HEK293 (cell line): ENCODE data around the gene SOCS7.

Experiments used
- CTCF ChIA-PET: fragments of 350-600 bp; formaldehyde crosslinking; extraction: SDS; loops from one replicate; lab custom pipeline; 2021; ENCODE audit warnings: antibody characterized with exemption; lab: Yijun Ruan, JAX
- POLR2A ChIA-PET: fragments of 300-600 bp; formaldehyde crosslinking; extraction: SDS; loops from one replicate; lab custom pipeline; 2020; ENCODE audit warnings: antibody characterized with exemption, inconsistent platforms; lab: Yijun Ruan, JAX
- H3K27ac ChIP-seq: fragments of 200-500 bp; sonication (Bioruptor generic); 2 replicates; pipeline ENCODE4 v1.5.1; 2014; ENCODE audit warnings: low read depth, low read length, control low read depth, inconsistent platforms; ENCODE audit errors: extremely low read depth
- H3K36me3 ChIP-seq, 2 experiments: fragments of 200-500 bp in 1 of 2; sonication (Bioruptor generic) in 1 of 2; 1 replicate in 1 of 2; 2 replicates in 1 of 2; pipeline ENCODE4 v1.5.1; 2014 to 2017; ENCODE audit warnings: inconsistent platforms in 2 of 2, low read length in 2 of 2; ENCODE audit not compliant: control insufficient read depth in 2 of 2, insufficient read depth in 1 of 2
- H3K4me1 ChIP-seq: fragments of 200-500 bp; sonication (Bioruptor generic); 2 replicates; pipeline ENCODE4 v1.5.1; 2014; ENCODE audit warnings: mild to moderate bottlenecking, low read length, inconsistent platforms; ENCODE audit not compliant: control insufficient read depth, insufficient read depth
- H3K4me3 ChIP-seq: 2 replicates; pipeline ENCODE4 v1.5.1; 2011; ENCODE audit warnings: low read depth, mild to moderate bottlenecking, control low read depth, low read length, moderate library complexity
- H3K9me3 ChIP-seq: fragments of 200-500 bp; sonication (Bioruptor generic); 2 replicates; pipeline ENCODE4 v1.5.1; 2014; ENCODE audit warnings: low read depth, low read length, inconsistent platforms; ENCODE audit not compliant: control insufficient read depth, insufficient read depth
- GFI1B ChIP-seq: fragments of 450-650 bp; formaldehyde crosslinking; IDR thresholded peaks from 2 replicates; pipeline ENCODE4 v1.5.1; 2016; ENCODE audit warnings: missing biosample characterization, missing genetic modification characterization
- GLI2 ChIP-seq: fragments of 450-650 bp; formaldehyde crosslinking; IDR thresholded peaks from 2 replicates; pipeline ENCODE4; 2017; ENCODE audit warnings: missing biosample characterization, missing genetic modification characterization, low read depth, borderline replicate concordance
- GLIS1 ChIP-seq: fragments of 450-650 bp; formaldehyde crosslinking; IDR thresholded peaks from 2 replicates; pipeline ENCODE4 v1.5.1; 2016; ENCODE audit warnings: missing biosample characterization, missing genetic modification characterization
- HOXD13 ChIP-seq: sonication (generic); formaldehyde crosslinking; IDR thresholded peaks from 2 replicates; pipeline ENCODE4 v1.8.0; 2022; ENCODE audit warnings: missing genetic modification reagents, borderline replicate concordance
- SCRT1 ChIP-seq: fragments of 450-650 bp; formaldehyde crosslinking; IDR thresholded peaks from 2 replicates; pipeline ENCODE4 v1.5.1; 2016; ENCODE audit warnings: missing biosample characterization, missing genetic modification characterization, borderline replicate concordance
- SP3 ChIP-seq: fragments of 450-650 bp; formaldehyde crosslinking; IDR thresholded peaks from 2 replicates; pipeline ENCODE4 v1.5.1; 2016; ENCODE audit warnings: missing biosample characterization, missing genetic modification characterization
- TCF7L2 ChIP-seq: IDR thresholded peaks from 2 replicates; pipeline ENCODE4 v1.6.1; 2011; ENCODE audit warnings: low read depth, mild to moderate bottlenecking, inconsistent platforms, low read length, moderate library complexity, borderline replicate concordance
- ZNF10 ChIP-seq: fragments of 450-650 bp; formaldehyde crosslinking; IDR thresholded peaks from 2 replicates; pipeline ENCODE4 v1.5.1; 2017; ENCODE audit warnings: missing biosample characterization, missing genetic modification characterization
- ZNF335 ChIP-seq: fragments of 450-650 bp; formaldehyde crosslinking; conservative IDR thresholded peaks from 2 replicates; pipeline ENCODE4 v1.5.1; 2016; ENCODE audit warnings: missing biosample characterization, missing genetic modification characterization
- ZNF501 ChIP-seq: fragments of 450-650 bp; formaldehyde crosslinking; IDR thresholded peaks from 2 replicates; pipeline ENCODE4 v1.5.1; 2016; ENCODE audit warnings: missing biosample characterization, missing genetic modification characterization
- ZNF555 ChIP-seq: fragments of 450-650 bp; formaldehyde crosslinking; conservative IDR thresholded peaks from 2 replicates; pipeline ENCODE4 v1.5.1; 2017; ENCODE audit warnings: missing biosample characterization, mild to moderate bottlenecking, missing genetic modification characterization, inconsistent platforms
- ZNF585B ChIP-seq: fragments of 450-650 bp; formaldehyde crosslinking; IDR thresholded peaks from 2 replicates; pipeline ENCODE4 v1.5.1; 2016; ENCODE audit warnings: missing biosample characterization, missing genetic modification characterization
- ZNF768 ChIP-seq: fragments of 450-650 bp; formaldehyde crosslinking; IDR thresholded peaks from 2 replicates; pipeline ENCODE4 v1.5.1; 2018; ENCODE audit warnings: missing biosample characterization, mild to moderate bottlenecking, missing genetic modification characterization
- TF ChIP-seq, protein P1 (sequence below): fragments of 450-650 bp; formaldehyde crosslinking; IDR thresholded peaks from 2 replicates; pipeline ENCODE4 v1.5.1; 2016; ENCODE audit warnings: missing biosample characterization, missing genetic modification characterization
- TF ChIP-seq, protein P2 (sequence below): fragments of 450-650 bp; formaldehyde crosslinking; IDR thresholded peaks from 2 replicates; pipeline ENCODE4 v1.5.1; 2016; ENCODE audit warnings: missing biosample characterization, missing genetic modification characterization
- TF ChIP-seq, protein P3 (sequence below): fragments of 450-650 bp; formaldehyde crosslinking; IDR thresholded peaks from 2 replicates; pipeline ENCODE4 v1.5.1; 2016; ENCODE audit warnings: missing biosample characterization, missing genetic modification characterization, borderline replicate concordance
- TF ChIP-seq, protein P4 (sequence below): fragments of 450-650 bp; formaldehyde crosslinking; IDR thresholded peaks from 2 replicates; pipeline ENCODE4 v1.5.1; 2017; ENCODE audit warnings: missing biosample characterization, missing genetic modification characterization
- TF ChIP-seq, protein P5 (sequence below): fragments of 450-650 bp; formaldehyde crosslinking; IDR thresholded peaks from 2 replicates; pipeline ENCODE4 v1.5.1; 2016; ENCODE audit warnings: missing biosample characterization, missing genetic modification characterization

The SOCS7 gene

DNA sequence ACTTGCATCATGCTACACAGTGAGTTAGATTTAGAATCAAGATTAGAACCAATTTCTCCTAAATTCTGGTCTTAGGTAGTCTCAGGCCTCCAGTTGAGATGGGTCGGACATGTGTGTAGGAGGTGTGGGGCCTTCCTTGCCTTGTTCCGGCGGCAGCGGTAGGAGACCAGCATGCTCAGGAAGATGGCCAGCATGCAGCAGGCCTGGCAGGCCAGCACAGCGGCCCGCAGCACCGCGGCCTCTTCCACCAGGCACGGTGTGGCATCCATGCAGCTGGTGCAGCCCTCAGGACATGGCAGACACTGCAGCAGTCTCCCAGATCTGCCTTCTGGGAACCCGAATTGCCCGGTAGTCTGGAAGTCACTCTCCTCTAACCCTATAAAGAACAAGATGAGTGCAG lies 14.8 kb upstream of the SOCS7 start (continued):
- TF ChIP-seq, protein P1, sequence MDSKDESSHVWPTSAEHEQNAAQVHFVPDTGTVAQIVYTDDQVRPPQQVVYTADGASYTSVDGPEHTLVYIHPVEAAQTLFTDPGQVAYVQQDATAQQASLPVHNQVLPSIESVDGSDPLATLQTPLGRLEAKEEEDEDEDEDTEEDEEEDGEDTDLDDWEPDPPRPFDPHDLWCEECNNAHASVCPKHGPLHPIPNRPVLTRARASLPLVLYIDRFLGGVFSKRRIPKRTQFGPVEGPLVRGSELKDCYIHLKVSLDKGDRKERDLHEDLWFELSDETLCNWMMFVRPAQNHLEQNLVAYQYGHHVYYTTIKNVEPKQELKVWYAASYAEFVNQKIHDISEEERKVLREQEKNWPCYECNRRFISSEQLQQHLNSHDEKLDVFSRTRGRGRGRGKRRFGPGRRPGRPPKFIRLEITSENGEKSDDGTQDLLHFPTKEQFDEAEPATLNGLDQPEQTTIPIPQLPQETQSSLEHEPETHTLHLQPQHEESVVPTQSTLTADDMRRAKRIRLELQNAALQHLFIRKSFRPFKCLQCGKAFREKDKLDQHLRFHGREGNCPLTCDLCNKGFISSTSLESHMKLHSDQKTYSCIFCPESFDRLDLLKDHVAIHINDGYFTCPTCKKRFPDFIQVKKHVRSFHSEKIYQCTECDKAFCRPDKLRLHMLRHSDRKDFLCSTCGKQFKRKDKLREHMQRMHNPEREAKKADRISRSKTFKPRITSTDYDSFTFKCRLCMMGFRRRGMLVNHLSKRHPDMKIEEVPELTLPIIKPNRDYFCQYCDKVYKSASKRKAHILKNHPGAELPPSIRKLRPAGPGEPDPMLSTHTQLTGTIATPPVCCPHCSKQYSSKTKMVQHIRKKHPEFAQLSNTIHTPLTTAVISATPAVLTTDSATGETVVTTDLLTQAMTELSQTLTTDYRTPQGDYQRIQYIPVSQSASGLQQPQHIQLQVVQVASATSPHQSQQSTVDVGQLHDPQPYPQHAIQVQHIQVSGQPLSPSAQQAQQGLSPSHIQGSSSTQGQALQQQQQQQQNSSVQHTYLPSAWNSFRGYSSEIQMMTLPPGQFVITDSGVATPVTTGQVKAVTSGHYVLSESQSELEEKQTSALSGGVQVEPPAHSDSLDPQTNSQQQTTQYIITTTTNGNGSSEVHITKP (tag by site-specific recombination) = no peak
- TF ChIP-seq GLI2 = no peak

DNA sequence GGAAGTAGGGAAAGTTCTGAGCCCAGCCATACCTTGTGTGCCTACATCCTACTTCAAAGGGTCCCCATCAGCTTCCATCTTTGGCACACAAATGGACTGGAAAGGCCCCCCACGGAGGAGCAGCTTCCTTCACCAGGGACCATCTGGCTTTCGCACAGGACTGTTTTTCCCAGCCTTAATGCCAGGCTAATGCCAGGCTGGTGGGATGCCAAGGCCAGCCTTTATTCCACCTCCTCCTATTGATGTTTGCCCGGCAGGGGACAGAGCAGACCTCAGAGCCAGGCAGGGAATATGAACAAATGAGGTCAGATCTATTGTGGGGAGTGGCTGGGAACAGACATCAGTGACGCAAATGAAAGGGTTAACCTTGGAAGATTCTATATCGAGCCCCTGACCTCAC lies 13.6 kb upstream of the SOCS7 start:
- ChIA-PET POLR2A (interaction anchor here (0.6 kb wide), 1 partner anchor 600 kb away, joined by 3 read pairs; no protein-coding TSS in a partner anchor), CTCF (interaction anchor here (0.5 to 12.3 kb wide), 5 partner anchors 9 to 160 kb away, joined by 3 to 186 read pairs (median 13); partner anchors contain the start of genes GPR179 and SOCS7)
- TF ChIP-seq GLIS1 (tag by site-specific recombination) (0 out of 2 replicates have a peak, but pooled peaks have one; percentile 7), TCF7L2 (no peak)
- H3K9me3 ChIP-seq = no peaks in the 10 kb centered on the region
- peaks cover 9% of the 10 kb centered on the region for H3K4me1 ChIP-seq
- H3K27ac ChIP-seq = no peak overlapping the region
- no peak overlapping the region for H3K4me3 ChIP-seq
- H3K36me3 ChIP-seq = no peaks in the 10 kb centered on the region

DNA sequence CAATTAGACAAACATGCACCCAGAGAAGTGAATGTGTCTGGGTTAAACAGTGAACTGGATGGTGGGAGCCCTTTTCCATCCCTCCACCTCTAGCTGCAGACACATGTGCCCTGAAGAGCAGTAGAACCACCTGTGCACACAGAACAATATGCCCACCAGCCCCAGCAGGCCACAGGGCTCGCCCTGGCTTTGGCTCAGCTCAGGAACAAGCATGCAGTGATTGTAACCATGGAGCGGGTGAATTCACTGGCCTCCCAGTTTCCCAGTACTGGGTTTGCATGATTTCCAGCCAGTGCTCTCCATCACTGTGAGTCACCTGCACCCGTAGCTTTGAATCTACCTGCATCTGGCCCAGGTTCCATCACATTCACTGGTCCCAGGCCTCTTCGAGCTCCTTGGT lies 13.1 kb upstream of the SOCS7 start:
- ChIA-PET CTCF (interaction anchor here (0.5 to 12.3 kb wide), 5 partner anchors 9 to 159 kb away, joined by 4 to 186 read pairs (median 13); partner anchors contain the start of genes GPR179 and SOCS7), POLR2A (interaction anchor here (1.7 kb wide), 1 partner anchor 13 kb away, joined by 4 read pairs; no protein-coding TSS in a partner anchor)
- Histone ChIP-seq H3K4me1 (peaks cover 9% of the 10 kb centered on the region), H3K27ac (no peak overlapping the region), H3K9me3 (no peaks in the 10 kb centered on the region), H3K4me3 (no peak overlapping the region), H3K36me3 (no peaks in the 10 kb centered on the region)
- TF ChIP-seq HOXD13 (CRISPR knock-in tag) = no peak
- no peak for TF ChIP-seq GFI1B
- TF ChIP-seq SCRT1 (tag by site-specific recombination) = no peak
- TF ChIP-seq ZNF768 (tag by site-specific recombination) = no peak
- no peak for TF ChIP-seq ZNF585B
- TF ChIP-seq ZNF501 (tag by site-specific recombination) = no peak
- TF ChIP-seq, protein P2, sequence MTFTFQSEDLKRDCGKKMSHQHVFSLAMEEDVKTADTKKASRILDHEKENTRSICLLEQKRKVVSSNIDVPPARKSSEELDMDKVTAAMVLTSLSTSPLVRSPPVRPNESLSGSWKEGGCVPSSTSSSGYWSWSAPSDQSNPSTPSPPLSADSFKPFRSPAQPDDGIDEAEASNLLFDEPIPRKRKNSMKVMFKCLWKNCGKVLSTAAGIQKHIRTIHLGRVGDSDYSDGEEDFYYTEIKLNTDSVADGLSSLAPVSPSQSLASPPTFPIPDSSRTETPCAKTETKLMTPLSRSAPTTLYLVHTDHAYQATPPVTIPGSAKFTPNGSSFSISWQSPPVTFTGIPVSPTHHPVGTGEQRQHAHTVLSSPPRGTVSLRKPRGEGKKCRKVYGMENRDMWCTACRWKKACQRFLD = no peak
- no peak for TF ChIP-seq ZNF10 (tag by site-specific recombination)
- TF ChIP-seq, protein P3, sequence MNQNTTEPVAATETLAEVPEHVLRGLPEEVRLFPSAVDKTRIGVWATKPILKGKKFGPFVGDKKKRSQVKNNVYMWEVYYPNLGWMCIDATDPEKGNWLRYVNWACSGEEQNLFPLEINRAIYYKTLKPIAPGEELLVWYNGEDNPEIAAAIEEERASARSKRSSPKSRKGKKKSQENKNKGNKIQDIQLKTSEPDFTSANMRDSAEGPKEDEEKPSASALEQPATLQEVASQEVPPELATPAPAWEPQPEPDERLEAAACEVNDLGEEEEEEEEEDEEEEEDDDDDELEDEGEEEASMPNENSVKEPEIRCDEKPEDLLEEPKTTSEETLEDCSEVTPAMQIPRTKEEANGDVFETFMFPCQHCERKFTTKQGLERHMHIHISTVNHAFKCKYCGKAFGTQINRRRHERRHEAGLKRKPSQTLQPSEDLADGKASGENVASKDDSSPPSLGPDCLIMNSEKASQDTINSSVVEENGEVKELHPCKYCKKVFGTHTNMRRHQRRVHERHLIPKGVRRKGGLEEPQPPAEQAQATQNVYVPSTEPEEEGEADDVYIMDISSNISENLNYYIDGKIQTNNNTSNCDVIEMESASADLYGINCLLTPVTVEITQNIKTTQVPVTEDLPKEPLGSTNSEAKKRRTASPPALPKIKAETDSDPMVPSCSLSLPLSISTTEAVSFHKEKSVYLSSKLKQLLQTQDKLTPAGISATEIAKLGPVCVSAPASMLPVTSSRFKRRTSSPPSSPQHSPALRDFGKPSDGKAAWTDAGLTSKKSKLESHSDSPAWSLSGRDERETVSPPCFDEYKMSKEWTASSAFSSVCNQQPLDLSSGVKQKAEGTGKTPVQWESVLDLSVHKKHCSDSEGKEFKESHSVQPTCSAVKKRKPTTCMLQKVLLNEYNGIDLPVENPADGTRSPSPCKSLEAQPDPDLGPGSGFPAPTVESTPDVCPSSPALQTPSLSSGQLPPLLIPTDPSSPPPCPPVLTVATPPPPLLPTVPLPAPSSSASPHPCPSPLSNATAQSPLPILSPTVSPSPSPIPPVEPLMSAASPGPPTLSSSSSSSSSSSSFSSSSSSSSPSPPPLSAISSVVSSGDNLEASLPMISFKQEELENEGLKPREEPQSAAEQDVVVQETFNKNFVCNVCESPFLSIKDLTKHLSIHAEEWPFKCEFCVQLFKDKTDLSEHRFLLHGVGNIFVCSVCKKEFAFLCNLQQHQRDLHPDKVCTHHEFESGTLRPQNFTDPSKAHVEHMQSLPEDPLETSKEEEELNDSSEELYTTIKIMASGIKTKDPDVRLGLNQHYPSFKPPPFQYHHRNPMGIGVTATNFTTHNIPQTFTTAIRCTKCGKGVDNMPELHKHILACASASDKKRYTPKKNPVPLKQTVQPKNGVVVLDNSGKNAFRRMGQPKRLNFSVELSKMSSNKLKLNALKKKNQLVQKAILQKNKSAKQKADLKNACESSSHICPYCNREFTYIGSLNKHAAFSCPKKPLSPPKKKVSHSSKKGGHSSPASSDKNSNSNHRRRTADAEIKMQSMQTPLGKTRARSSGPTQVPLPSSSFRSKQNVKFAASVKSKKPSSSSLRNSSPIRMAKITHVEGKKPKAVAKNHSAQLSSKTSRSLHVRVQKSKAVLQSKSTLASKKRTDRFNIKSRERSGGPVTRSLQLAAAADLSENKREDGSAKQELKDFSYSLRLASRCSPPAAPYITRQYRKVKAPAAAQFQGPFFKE (tag by site-specific recombination) = no peak
- TF ChIP-seq GLIS1 (tag by site-specific recombination) = no peak
- TF ChIP-seq ZNF335 = no peak
- TF ChIP-seq SP3 (tag by site-specific recombination) = no peak
- no peak for TF ChIP-seq TCF7L2
- no peak for TF ChIP-seq ZNF555 (tag by site-specific recombination)
- TF ChIP-seq, protein P4, sequence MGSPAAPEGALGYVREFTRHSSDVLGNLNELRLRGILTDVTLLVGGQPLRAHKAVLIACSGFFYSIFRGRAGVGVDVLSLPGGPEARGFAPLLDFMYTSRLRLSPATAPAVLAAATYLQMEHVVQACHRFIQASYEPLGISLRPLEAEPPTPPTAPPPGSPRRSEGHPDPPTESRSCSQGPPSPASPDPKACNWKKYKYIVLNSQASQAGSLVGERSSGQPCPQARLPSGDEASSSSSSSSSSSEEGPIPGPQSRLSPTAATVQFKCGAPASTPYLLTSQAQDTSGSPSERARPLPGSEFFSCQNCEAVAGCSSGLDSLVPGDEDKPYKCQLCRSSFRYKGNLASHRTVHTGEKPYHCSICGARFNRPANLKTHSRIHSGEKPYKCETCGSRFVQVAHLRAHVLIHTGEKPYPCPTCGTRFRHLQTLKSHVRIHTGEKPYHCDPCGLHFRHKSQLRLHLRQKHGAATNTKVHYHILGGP (tag by site-specific recombination) = no peak
- TF ChIP-seq, protein P5, sequence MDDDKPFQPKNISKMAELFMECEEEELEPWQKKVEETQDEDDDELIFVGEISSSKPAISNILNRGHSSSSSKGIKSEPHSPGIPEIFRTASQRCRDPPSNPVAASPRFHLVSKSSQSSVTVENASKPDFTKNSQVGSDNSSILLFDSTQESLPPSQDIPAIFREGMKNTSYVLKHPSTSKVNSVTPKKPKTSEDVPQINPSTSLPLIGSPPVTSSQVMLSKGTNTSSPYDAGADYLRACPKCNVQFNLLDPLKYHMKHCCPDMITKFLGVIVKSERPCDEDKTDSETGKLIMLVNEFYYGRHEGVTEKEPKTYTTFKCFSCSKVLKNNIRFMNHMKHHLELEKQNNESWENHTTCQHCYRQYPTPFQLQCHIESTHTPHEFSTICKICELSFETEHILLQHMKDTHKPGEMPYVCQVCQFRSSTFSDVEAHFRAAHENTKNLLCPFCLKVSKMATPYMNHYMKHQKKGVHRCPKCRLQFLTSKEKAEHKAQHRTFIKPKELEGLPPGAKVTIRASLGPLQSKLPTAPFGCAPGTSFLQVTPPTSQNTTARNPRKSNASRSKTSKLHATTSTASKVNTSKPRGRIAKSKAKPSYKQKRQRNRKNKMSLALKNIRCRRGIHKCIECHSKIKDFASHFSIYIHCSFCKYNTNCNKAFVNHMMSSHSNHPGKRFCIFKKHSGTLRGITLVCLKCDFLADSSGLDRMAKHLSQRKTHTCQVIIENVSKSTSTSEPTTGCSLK (tag by site-specific recombination) = no peak
